Ovary (tissue), 9 donors: Measurements from ENCODE around the gene OBSCN. TPM values are rescaled to one million over a fixed set of nuclear protein-coding genes. Genes with fewer than 3 reads are reported as not detected.

Source experiments
- DNase-seq, 5 donors: peaks; one replicate each; pipeline ENCODE4 v3.0.0-alpha.2; 2019 to 2020
- H3K27ac ChIP-seq, 2 donors: fragments of 200-600 bp; one replicate each; pipeline versions ENCODE4 v1.5.1 to v1.8.0; 2019 to 2022
- H3K27me3 ChIP-seq: fragments of 200-600 bp; one replicate; pipeline ENCODE4 v1.8.0; 2022
- H3K36me3 ChIP-seq: fragments of 200-600 bp; sonication (generic); one replicate; pipeline ENCODE4 v1.5.1; 2019
- H3K4me1 ChIP-seq: one replicate; pipeline ENCODE4 v1.8.1; 2013; ENCODE audit warnings: mild to moderate bottlenecking, moderate library complexity; ENCODE audit not compliant: insufficient read depth
- H3K4me3 ChIP-seq: fragments of 200-600 bp; sonication (generic); one replicate; pipeline ENCODE4 v1.5.1; 2017
- H3K9me3 ChIP-seq, 2 donors: fragments of 200-600 bp in 1 of 2; sonication (generic) in 1 of 2; one replicate each; pipeline versions ENCODE4 v1.5.1 to v1.8.1; 2013 to 2019; ENCODE audit warnings: mild to moderate bottlenecking in 1 of 2, moderate library complexity in 1 of 2
- CTCF ChIP-seq, 3 donors: fragments of 450-650 bp in 2 of 3; fragments of 200-600 bp in 1 of 3; IDR thresholded peaks; one replicate each; pipeline versions ENCODE4 v1.5.1 to v1.8.0; 2016 to 2022; ENCODE audit warnings: antibody characterized with exemption in 3 of 3, mild to moderate bottlenecking in 1 of 3
- EP300 ChIP-seq: sonication (generic); formaldehyde crosslinking; IDR thresholded peaks from one replicate; pipeline ENCODE4 v1.6.1; 2017; ENCODE audit warnings: antibody characterized with exemption
- POLR2A ChIP-seq: fragments of 450-650 bp; IDR thresholded peaks from one replicate; pipeline ENCODE4 v1.6.1; 2017; ENCODE audit warnings: antibody characterized with exemption, mild to moderate bottlenecking, moderate library complexity
- WGBS, 3 donors: extraction: QIAGEN DNeasy Blood & Tissue Kit in 1 of 3; methylation state at CpG; one replicate each; pipeline versions ENCODE4 v1.1.5 to v1.1.7; 2013 to 2017; 5-methylcytosine and 5-hydroxymethylcytosine counted together
- intact Hi-C, 4 donors: fragments of 100-400 bp; cut with DNase I; formaldehyde crosslinking; loops; one replicate each; pipeline versions ENCODE4 v1.11.0 to v1.15.1; 2022 to 2023
- polyA plus RNA-seq, 2 donors: library from polyadenylated mRNA; stranded (reverse); fragments of 200-250 nt in 1 of 2; fragments of 350-450 nt in 1 of 2; fragmentation: Illumina TruSeq in 1 of 2; extraction: RNeasy Lipid Tissue Mini Kit (QIAGEN cat#74804) in 1 of 2; gene quantifications; one replicate each; pipeline ENCODE4 v1.2.3, GENCODE V29; 2013 to 2014
- total RNA-seq, 7 donors: library from RNA; depleted of rRNA in 2 of 7; stranded (reverse); fragments of >200 nt in 2 of 7; fragmentation: NEBNext Ultra II Directional in 3 of 7; extraction: Animal tissue kit (Norgen Biotek cat#: 25700) in 3 of 7; gene quantifications; one replicate each; pipeline versions ENCODE4 v1.1.0 to v1.2.4, GENCODE V29; 2016 to 2023
- donor health status: DM: no; HTN: no; CAD: no; lungs with moderate emphysema.
- donor health status: DM: no; HTN: no; CAD: no.
- donor health status: Bipolar disorder and iron deficiency.
- donor health status: DM: yes; HTN: yes; CAD: no.
- donor health status: DM: no; HTN: no; CAD: no.
- donor health status: DM: yes; HTN: yes; CAD: no.

OBSCN gene
- total and polyA plus RNA-seq, 9 donors, result 3.5 to 37.1 (median 29.0) TPM

- Histone ChIP-seq H3K9me3 (no peaks in the 10 kb centered on the region), H3K27ac (no peak overlapping the region), H3K27me3 (no peaks in the 10 kb centered on the region), H3K4me3 (no peak overlapping the region), H3K4me1 (no peaks in the 10 kb centered on the region), H3K36me3 (no peaks in the 10 kb centered on the region)
- no peak for TF ChIP-seq CTCF (IDR thresholded peaks at IDR 0.05)
- no peak for TF ChIP-seq POLR2A
- no peak for TF ChIP-seq EP300
- intact Hi-C loops, result no loop called here
- WGBS, 3 donors, result 91 to 95% (median 95%) methylated on average over 22 of the region's 22 CpGs
- DNase-seq, result peak in 4 of 5 donors; percentile 5 to 23 (median 7)
These were observed 126.5 kb downstream of the OBSCN start for GRCh38 chr1:228334226-228334935.

GRCh38 chr1:228334954-228335353, 127.1 kb downstream of the OBSCN start:
- Histone ChIP-seq H3K36me3 (no peaks in the 10 kb centered on the region), H3K9me3 (no peaks in the 10 kb centered on the region), H3K27ac (no peak overlapping the region), H3K4me1 (no peaks in the 10 kb centered on the region), H3K4me3 (no peak overlapping the region), H3K27me3 (no peaks in the 10 kb centered on the region)
- no peak for TF ChIP-seq POLR2A
- 86 to 88% (median 88%) methylated on average over 5 to 18 of the region's 18 CpGs for WGBS, 3 donors
- intact Hi-C loops, result no loop called here
- DNase-seq, result peak in 3 of 5 donors; percentile 10 to 21 (median 11)

GRCh38 chr1:228335406-228336307, 127.8 kb downstream of the OBSCN start:
- Histone ChIP-seq H3K36me3 (no peaks in the 10 kb centered on the region), H3K4me1 (no peaks in the 10 kb centered on the region), H3K4me3 (no peak overlapping the region), H3K27ac (no peak overlapping the region), H3K27me3 (no peaks in the 10 kb centered on the region), H3K9me3 (no peaks in the 10 kb centered on the region)
- peak; percentile 2 to 21 (median 6) for DNase-seq
- WGBS, 3 donors, result 86 to 90% (median 86%) methylated on average over 14 to 15 of the region's 15 CpGs
- intact Hi-C loops, result no loop called here
- TF ChIP-seq EP300 (no peak), POLR2A (no peak), CTCF (IDR thresholded peaks at IDR 0.05) (no peak)

DNA sequence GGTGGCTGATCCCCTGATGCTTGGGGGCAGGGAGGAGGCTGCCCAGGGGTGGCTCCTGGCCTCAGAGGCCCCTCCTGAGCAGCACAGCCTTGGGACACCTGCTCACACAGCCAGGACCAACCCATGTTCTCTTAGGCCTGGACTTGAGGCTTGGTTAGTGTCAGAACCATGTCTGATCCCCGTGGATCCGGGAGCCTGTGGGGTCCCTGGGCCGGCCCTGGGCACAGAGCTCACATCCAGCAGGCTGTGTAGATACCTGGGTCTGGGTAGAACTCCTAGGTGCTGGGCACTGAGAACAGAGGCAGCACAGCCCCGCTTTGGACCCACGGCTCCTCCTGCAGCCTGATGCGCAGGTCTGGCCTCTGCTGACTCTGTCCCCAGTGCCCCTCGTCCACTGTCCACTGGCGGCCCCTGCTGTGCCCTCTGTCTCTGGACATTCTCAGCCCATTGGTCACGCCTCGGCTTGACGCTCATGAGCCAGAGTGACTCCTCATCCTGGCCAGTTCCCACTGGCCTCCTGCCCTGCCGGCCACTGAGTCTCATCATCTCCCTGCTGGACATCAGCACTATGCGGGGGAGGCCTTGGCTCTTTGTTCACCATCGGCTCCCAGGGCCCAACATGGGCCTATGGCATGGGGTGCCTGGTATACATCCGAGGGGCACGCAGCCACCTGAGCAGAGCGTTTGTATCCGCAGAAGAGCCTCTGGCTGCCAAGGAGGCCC, 128.6 kb downstream of the OBSCN start:
- H3K27me3 ChIP-seq, result no peaks in the 10 kb centered on the region
- no peaks in the 10 kb centered on the region for H3K9me3 ChIP-seq
- H3K27ac ChIP-seq, result no peak overlapping the region
- intact Hi-C loops, result no loop called here
- 83 to 86% (median 85%) methylated on average over 18 of the region's 18 CpGs for WGBS, 3 donors
- H3K4me1 ChIP-seq, result no peaks in the 10 kb centered on the region
- H3K4me3 ChIP-seq, result no peak overlapping the region
- no peaks in the 10 kb centered on the region for H3K36me3 ChIP-seq
- DNase-seq, result peak; percentile 6 to 27 (median 9)
- TF ChIP-seq EP300 (no peak), CTCF (IDR thresholded peaks at IDR 0.05) (no peak), POLR2A (no peak)
